ENCODE measurements around the gene CENPU. TPM values are rescaled to one million over a fixed set of nuclear protein-coding genes. Genes with fewer than 3 reads are reported as not detected.
A peak's percentile ranks its signal among the peaks of the same experiment; 100 is the strongest.

The CENPU gene
- total and polyA plus RNA-seq, 4 donors = 1.1 to 3.1 (median 1.8) TPM

DNA sequence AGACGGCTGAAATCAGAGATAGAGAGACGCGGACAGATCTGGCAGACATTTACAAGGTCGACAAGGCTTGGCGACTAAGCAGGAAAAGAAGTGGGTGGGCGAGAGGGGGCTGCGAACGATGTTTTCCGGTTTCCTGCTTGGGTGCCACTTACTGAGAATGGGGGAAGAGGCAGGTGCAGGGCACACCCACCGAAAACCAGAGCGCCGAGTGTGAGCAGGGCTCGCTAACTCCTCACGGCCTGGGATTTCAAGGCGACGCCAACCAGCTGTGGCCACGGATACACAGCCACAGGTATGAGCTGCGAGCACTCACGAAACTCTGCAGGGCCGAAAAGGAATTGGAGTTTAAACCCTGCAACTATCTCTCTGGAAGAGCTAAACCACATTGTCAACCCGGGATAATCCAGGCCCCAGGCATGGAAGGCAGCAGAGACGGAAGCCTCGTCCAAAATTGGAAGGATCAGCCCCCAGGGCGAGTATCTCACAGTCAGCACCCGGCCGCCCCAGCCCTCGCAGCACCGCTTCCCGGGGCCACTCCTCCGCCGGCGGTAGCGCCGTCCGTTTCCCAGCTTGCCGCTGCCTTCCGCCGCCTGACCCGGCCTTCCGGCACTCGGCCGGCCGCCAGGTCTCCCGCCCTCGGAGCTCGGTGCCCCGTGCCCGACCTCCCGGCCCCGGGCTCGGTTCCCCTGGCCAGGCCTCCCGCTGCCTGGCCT lies 85.4 kb downstream of the CENPU start:
- peak overlapping the region; percentile 95 to 97 for H3K27ac ChIP-seq (ENCODE audit: low read depth in 1 of 2, low read length in 2 of 2)
- WGBS, 2 donors = 0 to 1% methylated on average over 49 to 52 of the region's 52 CpGs
- intact Hi-C loops (cut with DNase I) = loop anchor here (2.0 to 10.0 kb wide), 5 partner anchors 84 to 176 kb away; partner anchors contain the start of genes IRF2 (in 2 of the 2) and CENPU (in 1 of the 2)
- DNase-seq (peak; percentile 84 to 89), ATAC-seq (ENCODE audit: low FRiP score) (peak; percentile 82)
- no peaks in the 10 kb centered on the region for H3K9me3 ChIP-seq (ENCODE audit: control insufficient read depth, low read length)
- H3K36me3 ChIP-seq (ENCODE audit: control insufficient read depth in 1 of 2, insufficient read depth in 2 of 2, low read length in 1 of 2) = no peaks in the 10 kb centered on the region
- peak overlapping the region; percentile 77 to 93 for H3K4me3 ChIP-seq (ENCODE audit: low read length in 2 of 2)
- H3K4me1 ChIP-seq (ENCODE audit: control insufficient read depth in 1 of 2, insufficient read depth in 2 of 2, low read length in 2 of 2) = peaks cover 0 to 4% of the 10 kb centered on the region in 2 donors
- H3K27me3 ChIP-seq (ENCODE audit: control insufficient read depth in 1 of 2, insufficient read depth in 2 of 2, low read length in 1 of 2) = no peaks in the 10 kb centered on the region

DNA sequence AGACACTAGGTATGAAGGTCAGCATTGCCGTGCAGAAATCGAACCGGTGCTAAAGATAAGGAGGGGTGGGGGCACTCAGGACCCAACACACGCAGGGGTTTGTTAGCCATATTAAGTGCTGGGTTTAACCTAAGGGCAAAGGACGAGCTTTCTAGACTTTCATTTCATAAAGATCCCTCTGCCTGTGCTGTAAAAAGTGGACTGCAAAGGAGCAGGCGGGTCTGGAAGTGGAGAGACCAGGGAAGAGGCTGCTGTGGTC lies 85.9 kb downstream of the CENPU start:
- peak overlapping the region; percentile 95 to 97 for H3K27ac ChIP-seq (ENCODE audit: low read depth in 1 of 2, low read length in 2 of 2)
- no peaks in the 10 kb centered on the region for H3K36me3 ChIP-seq (ENCODE audit: control insufficient read depth in 1 of 2, insufficient read depth in 2 of 2, low read length in 1 of 2)
- intact Hi-C loops (cut with DNase I) = loop anchor here (2.0 to 10.0 kb wide), 5 partner anchors 84 to 176 kb away; partner anchors contain the start of genes IRF2 (in 2 of the 2) and CENPU (in 1 of the 2)
- no peaks in the 10 kb centered on the region for H3K27me3 ChIP-seq (ENCODE audit: control insufficient read depth in 1 of 2, insufficient read depth in 2 of 2, low read length in 1 of 2)
- DNase-seq = no peak
- no peaks in the 10 kb centered on the region for H3K9me3 ChIP-seq (ENCODE audit: control insufficient read depth, low read length)
- WGBS, 2 donors = 0 to 1% methylated on average over 6 of the region's 6 CpGs
- ATAC-seq (ENCODE audit: low FRiP score) = no peak
- peaks cover 0 to 4% of the 10 kb centered on the region in 2 donors for H3K4me1 ChIP-seq (ENCODE audit: control insufficient read depth in 1 of 2, insufficient read depth in 2 of 2, low read length in 2 of 2)
- H3K4me3 ChIP-seq (ENCODE audit: low read length in 2 of 2) = peak overlapping the region; percentile 77 to 93

DNA sequence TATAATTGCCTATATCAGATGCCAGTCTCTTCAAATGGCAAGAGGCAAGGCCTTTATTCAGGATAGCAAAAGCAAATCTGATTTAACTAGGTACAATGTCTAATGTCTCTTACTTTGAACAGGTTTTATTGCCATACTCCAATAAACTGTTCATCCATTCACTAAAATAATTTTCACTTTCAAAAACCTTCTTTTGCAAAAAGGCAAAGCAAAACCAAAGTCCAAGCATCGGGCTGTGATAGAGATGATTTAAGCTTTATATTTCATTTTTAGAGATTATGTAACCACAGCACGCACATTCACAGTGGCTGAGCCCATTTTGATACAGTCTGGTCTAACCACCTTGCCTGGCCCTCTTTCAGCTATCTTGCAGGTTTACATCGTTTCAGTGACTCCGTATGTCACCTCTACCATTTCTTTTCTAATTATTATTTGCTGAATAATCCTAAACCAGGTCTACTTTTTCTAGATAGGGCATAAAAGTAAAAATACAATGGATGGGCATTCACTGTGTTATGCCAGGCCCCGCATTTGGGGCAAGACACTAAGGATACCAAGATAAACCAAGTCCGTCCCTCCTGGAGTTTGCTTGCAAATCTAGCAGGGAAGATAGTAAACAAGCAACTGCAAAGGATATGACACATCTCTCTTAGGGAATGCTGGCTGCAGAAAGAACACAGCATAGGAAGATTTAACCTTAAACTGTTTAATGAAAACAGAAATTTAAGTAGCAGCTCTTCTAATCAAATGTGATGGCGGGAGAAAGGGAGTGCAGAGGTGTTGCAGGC lies 86.4 kb downstream of the CENPU start:
- peak overlapping the region; percentile 77 to 93 for H3K4me3 ChIP-seq (ENCODE audit: low read length in 2 of 2)
- intact Hi-C loops (cut with DNase I) = loop anchor here (2.0 to 10.0 kb wide), 5 partner anchors 85 to 175 kb away; partner anchors contain the start of genes IRF2 (in 2 of the 2) and CENPU (in 1 of the 2)

DNA sequence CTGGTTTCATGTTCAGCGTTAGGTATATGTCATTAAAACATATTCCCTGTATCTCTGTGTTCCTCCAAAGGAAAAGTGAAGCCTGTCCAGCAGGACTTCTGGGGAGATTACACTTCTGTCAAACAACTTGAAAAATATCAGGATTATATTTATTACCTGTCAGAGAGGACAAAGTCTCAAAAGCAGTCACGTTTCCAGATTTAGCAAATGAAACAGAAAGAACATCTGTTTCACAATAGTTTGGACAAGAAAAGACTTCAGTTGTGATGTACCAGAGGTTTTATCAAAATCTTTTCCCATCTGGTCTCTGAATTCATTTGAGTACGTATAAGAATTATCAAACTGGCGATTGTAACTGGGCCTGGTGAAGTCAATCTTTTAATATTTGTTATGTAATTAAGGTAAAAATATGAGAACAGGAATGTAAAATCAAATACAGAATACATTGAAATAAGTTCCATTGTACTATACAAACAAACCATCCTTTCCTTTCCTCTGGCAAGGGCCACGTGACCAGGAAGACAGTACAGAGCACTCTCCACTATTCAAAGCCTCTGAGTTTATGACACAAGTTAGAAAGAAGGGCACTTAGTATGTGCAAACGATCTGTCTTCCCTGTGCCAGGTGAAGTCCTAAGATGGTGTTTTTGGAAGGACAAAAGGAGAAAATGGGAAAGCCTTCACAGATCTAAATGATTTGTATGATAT lies 87.8 kb downstream of the CENPU start:
- ATAC-seq (ENCODE audit: low FRiP score) (no peak), DNase-seq (no peak)
- H3K27me3 ChIP-seq (ENCODE audit: control insufficient read depth in 1 of 2, insufficient read depth in 2 of 2, low read length in 1 of 2) = no peaks in the 10 kb centered on the region
- intact Hi-C loops (cut with DNase I) = loop anchor here (5.0 to 10.0 kb wide), 4 partner anchors 86 to 174 kb away; partner anchors contain the start of genes CENPU (in 1 of the 2) and IRF2 (in 1 of the 2)
- no peak overlapping the region for H3K4me3 ChIP-seq (ENCODE audit: low read length in 2 of 2)
- 54 to 61% methylated on average over 6 of the region's 6 CpGs for WGBS, 2 donors
- no peak overlapping the region for H3K27ac ChIP-seq (ENCODE audit: low read depth in 1 of 2, low read length in 2 of 2)
- H3K36me3 ChIP-seq (ENCODE audit: control insufficient read depth in 1 of 2, insufficient read depth in 2 of 2, low read length in 1 of 2) = no peaks in the 10 kb centered on the region
- no peaks in the 10 kb centered on the region for H3K9me3 ChIP-seq (ENCODE audit: control insufficient read depth, low read length)
- H3K4me1 ChIP-seq (ENCODE audit: control insufficient read depth in 1 of 2, insufficient read depth in 2 of 2, low read length in 2 of 2) = peaks cover 0 to 4% of the 10 kb centered on the region in 2 donors

More for the DNA sequence above, 86.4 kb downstream of the CENPU start:
- ATAC-seq (ENCODE audit: low FRiP score) (no peak), DNase-seq (no peak)
- Histone ChIP-seq H3K36me3 (ENCODE audit: control insufficient read depth in 1 of 2, insufficient read depth in 2 of 2, low read length in 1 of 2) (no peaks in the 10 kb centered on the region), H3K9me3 (ENCODE audit: control insufficient read depth, low read length) (no peaks in the 10 kb centered on the region), H3K27me3 (ENCODE audit: control insufficient read depth in 1 of 2, insufficient read depth in 2 of 2, low read length in 1 of 2) (no peaks in the 10 kb centered on the region), H3K27ac (ENCODE audit: low read depth in 1 of 2, low read length in 2 of 2) (peak overlapping the region; percentile 95 to 97), H3K4me1 (ENCODE audit: control insufficient read depth in 1 of 2, insufficient read depth in 2 of 2, low read length in 2 of 2) (peaks cover 0 to 4% of the 10 kb centered on the region in 2 donors)
- whole genome bisulfite sequencing, 2 donors = 49 to 61% methylated on average over 7 of the region's 7 CpGs

DNA sequence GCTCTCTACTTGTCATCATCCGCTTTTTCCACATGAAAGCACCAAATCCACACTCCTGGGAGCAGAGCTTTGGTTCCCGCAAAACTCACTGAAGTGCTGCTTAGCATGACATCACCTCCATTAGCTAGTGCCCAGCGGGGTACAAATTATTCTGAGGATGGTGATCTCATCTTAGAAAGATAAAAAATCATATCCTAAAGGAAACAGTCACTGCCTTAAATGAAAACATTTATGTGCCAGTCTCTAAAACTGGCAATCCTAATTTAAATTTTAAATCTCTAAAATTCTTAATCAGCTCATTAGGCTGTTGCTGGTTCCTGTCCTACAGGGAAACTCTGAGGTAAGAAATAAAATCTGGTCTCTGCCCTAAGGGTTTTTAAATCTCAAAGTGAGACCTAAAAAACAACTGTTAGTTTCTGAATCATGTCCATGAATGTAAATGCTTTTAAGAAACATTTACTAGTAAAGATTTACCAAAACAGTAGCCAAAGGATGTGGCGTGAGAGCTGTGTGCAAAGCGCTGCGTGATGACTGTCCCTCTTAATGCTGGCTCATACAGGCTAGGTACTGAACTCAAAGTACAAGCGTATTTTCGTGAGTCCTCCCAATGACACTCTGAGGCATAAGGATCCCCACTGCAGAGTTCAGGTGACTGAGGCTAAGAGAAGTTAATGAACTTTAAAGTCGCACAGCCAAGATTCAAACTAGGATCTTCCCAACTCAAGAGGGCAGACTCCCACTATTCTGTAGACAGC lies 89.2 kb downstream of the CENPU start:
- ATAC-seq (ENCODE audit: low FRiP score) (no peak), DNase-seq (no peak)
- intact Hi-C loops (cut with DNase I) = loop anchor here (5.0 to 10.0 kb wide), 5 partner anchors 88 to 382 kb away; partner anchors contain the start of genes CENPU (in 1 of the 2) and IRF2 (in 1 of the 2)
- H3K4me1 ChIP-seq (ENCODE audit: control insufficient read depth in 1 of 2, insufficient read depth in 2 of 2, low read length in 2 of 2) = peaks cover 0 to 4% of the 10 kb centered on the region in 2 donors
- H3K27me3 ChIP-seq (ENCODE audit: control insufficient read depth in 1 of 2, insufficient read depth in 2 of 2, low read length in 1 of 2) = no peaks in the 10 kb centered on the region
- H3K9me3 ChIP-seq (ENCODE audit: control insufficient read depth, low read length) = no peaks in the 10 kb centered on the region
- WGBS, 2 donors = 50 to 57% methylated on average over 9 of the region's 9 CpGs
- H3K4me3 ChIP-seq (ENCODE audit: low read length in 2 of 2) = no peak overlapping the region
- peak overlapping the region in 1 of 2 donors; percentile 6 for H3K27ac ChIP-seq (ENCODE audit: low read depth in 1 of 2, low read length in 2 of 2)
- H3K36me3 ChIP-seq (ENCODE audit: control insufficient read depth in 1 of 2, insufficient read depth in 2 of 2, low read length in 1 of 2) = no peaks in the 10 kb centered on the region

Other genes with a start within 250 kb of the CENPU start
- 10 to 100 TPM; 19.3 to 23.2 TPM for gene CASP3, start 84.6 kb downstream of the CENPU start, total RNA-seq
- 10 to 100 TPM in 1 of 2 donors, 1 to 10 TPM in 1; 9.9 to 17.9 TPM for gene CASP3, start 84.6 kb downstream of the CENPU start, polyA plus RNA-seq
- gene PRIMPOL, start 84.4 kb downstream of the CENPU start, total RNA-seq = 10 to 100 TPM; 16.0 to 23.8 TPM
- 10 to 100 TPM; 31.9 to 33.7 TPM for gene PRIMPOL, start 84.4 kb downstream of the CENPU start, polyA plus RNA-seq
- gene ACSL1, start 91.9 kb upstream of the CENPU start, total RNA-seq = 10 to 100 TPM; 61.3 to 97.8 TPM
- 10 to 100 TPM; 20.3 to 49.7 TPM for gene ACSL1, start 91.9 kb upstream of the CENPU start, polyA plus RNA-seq